NAMALWA (cell line): Measurements from ENCODE around the gene STOX2.

Source experiments
- DNase-seq: peaks from one replicate; pipeline ENCODE4 v3.0.0-alpha.2; 2015; ENCODE audit warnings: low spot score

The STOX2 gene

GRCh38 chr4:183986971-183987946 lies 82.2 kb downstream of the STOX2 start:
- DNase-seq = no peak

DNA sequence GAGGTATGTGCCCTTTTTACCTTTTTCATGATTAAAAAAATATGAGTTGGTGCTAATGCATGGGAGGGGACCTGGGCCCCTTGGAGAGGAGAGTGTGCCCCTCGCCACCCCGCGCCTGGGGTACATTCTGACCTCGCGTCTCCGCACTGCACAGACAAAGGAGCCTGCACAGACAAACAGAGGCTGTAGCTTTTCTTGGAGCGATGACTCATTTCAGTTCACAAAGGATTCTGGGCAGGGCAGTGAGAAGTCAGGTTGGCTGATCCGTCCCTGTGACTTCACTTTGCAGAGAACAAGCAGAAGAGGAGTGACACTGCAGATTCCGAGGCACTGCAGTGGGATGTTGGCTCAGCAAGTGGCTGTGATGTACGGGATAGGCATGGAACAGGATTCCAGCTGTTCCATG lies 82.9 kb downstream of the STOX2 start:
- DNase-seq = no peak

GRCh38 chr4:183988874-183989273 lies 83.8 kb downstream of the STOX2 start:
- no peak for DNase-seq

DNA sequence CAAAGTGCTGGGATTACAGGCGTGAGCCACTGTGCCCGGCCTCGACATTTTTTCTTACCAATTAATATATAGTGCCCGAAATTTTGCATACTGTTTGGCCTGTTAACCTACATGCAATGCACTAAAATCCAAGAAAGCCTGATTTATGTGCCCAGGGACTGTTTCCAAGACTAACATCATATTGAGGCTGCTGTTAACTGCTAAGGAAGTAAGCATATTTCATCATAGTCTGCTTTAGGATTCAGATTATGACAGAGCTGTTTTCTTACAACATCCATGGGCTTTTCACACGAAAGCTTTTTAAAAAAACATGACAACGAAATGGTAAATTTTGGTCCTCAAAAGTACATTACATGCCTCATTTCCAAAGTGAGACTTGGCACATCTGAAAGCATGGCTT lies 84.4 kb downstream of the STOX2 start:
- no peak for DNase-seq

DNA sequence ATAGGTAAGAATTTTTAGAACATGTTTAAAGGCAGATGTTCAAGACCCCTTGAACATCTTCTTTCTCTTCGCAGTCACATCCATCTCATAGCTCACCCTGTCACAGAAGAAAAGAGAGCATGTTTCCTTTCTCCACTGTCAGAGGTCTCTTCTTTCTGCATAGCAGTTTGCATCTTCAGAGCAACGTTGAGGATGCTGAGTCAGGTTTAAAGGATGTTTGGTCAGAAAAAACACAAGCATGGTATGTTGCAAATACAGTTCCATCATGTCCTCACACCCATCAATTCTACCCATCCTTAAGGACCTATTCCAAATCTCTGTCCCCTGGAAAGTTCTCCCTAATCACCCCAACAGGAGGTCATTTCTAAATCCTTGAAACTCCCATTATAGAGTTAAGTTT lies 84.8 kb downstream of the STOX2 start:
- no peak for DNase-seq

- DNase-seq = no peak
These were observed 88.6 kb downstream of the STOX2 start for GRCh38 chr4:183993676-183994075.

DNA sequence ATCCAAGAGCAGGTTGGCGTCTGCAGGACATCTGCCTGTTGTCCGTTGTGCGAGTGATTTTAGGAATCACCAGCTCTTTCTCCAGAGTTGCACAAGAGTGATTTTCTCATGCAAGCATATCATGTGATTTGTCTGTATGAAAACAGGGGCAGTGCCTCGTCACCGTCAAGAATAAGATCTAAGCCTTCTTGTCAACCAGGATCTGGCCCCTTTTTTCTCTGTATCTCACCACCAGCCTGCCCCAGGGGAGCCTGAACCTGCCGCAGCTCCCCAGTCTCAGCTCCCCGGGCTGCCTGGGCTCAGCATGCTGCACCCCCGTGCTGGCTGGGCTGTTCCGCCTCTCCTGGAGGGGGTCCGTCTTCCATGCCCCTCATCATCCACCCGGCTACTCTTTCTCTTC lies 90.5 kb downstream of the STOX2 start:
- DNase-seq = no peak

DNA sequence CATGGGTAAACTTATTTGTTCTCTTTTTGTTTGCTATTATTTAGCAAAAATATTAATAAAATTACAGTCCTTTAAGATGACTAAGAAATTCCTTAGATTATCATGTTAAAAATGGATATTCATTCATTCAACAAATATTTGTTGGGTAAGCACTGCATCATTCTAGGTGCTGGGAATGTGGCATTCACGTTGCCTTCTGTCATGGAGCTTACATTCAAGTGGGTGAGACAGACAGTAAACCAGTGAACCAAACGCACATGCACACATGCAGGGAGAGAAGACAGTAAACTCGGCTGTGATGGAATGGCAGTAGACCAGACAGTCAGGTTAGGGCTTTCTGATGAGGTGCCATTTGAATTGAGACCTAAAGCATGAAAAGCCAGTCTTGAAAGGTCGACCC lies 91.8 kb downstream of the STOX2 start:
- no peak for DNase-seq

DNA sequence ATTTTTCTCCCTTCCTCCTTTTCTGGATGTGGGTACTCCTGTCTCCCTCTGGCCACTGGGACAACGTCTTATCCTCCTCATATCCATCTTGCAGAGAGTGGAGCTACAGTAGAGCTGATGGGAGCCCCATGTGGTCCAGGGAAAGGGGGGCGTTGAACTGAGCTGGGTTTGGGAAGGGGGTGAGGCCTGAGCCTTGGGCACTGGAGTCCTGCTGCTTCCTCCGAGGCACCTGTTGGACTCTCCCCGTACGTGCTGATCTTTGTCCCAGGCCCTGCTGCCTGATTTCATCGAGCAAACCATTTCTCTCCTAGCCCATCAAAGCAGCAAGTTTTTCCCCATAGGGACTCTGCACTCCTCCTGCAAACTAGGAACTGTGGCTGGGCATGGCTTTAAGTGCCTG lies 94.3 kb downstream of the STOX2 start:
- no peak for DNase-seq

DNA sequence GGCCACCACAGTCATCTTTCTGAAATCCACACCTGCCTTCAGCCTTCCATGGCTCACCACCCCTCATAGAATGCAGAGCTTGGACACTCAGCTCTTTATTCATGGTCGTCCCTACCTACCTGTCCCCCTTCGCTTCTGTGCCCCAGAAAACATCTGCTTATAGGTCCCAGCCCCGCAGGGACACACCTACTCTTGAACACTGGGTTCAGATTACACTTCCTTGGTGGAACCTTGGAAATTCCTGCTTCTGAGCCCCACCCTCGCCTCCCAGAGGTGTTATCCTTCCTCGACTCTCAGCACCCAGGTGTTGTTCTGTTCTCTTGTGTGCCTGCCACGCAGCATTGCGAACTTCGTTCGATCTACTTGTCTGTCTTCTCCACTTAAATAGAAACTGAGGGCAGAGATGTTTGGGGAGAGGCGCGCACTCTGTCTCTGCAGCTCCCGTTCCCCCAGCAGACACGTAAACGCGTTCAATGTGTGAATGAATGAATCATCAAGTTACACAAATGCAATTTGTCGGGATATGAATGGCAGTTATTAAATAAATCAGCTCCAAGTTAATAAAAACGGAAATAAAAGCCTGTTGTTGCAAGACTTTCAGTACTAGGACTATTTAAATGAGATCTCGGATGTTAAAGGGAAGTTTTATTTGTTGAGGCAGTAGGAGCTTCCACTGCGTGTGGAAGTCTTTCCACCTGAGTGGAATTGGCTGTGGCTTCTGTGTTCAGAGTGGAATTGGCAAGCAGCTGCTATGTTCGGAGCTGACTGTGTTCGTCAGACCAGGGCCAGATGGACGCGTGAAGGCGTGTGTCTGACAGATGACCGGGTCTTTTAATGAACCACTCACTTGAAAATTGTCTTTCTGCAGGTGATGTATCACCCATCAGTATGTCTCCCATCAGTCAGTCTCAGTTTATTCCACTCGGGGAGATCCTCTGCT lies 95.6 kb downstream of the STOX2 start:
- DNase-seq = no peak

DNA sequence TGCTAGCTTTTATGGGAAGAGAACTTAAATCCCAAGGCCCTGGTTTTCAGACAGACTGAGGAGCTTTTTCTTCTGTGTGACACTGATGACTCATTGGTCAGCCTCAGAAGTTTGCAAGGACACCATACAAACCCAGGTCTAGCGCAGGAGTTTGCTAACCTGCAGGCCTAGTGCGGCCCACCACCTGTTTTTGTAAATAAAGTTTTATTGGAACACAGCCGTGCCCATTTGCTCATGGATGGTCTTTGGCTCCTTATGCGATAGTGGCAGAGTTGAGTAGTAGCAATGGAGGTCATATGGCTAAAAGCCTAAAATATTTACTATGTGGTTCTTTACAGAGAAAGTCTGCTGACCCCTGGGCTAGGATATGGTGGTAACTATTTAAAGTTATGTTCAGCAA lies 98.3 kb downstream of the STOX2 start:
- DNase-seq = no peak

DNA sequence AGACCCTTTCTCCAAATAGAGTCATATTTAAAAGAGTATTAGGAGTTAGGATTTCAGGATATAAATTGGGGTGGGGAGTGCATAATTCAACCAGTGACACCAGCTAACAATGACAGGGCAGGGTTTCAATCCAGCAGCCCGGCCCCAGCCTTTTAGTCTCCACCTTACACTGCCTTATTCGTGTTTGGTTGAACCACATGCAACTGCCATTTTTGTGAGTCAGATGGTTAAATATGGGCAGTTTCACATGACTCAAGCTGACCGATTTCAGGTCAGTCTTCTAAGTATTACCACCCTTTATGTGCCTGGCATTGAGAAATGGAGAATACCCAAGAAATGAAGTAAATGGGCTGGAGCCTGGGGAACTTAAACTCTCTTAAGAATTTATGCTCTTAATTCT lies 102.8 kb downstream of the STOX2 start:
- DNase-seq = no peak

DNA sequence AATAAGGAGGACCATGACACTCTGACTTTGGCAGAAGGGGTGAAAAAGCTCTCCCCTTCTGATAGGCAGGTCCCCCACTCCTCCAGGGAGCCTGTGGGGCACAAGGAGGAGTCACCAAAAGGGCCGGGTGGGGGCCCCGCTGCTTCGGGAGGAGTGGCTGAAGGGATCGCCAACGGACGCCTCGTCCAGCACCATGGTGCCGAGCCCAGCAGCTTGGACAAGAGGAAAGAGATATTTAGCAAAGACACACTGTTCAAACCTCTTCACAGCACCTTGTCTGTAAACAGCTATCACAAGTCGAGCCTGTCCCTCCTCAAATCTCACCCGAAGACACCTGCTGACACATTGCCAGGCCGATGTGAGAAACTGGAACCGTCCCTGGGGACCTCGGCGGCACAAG lies 105.6 kb downstream of the STOX2 start:
- no peak for DNase-seq

GRCh38 chr4:184011826-184012380 lies 106.8 kb downstream of the STOX2 start:
- DNase-seq = no peak

- DNase-seq = no peak
These were observed 107.8 kb downstream of the STOX2 start for GRCh38 chr4:184012937-184013336.

DNA sequence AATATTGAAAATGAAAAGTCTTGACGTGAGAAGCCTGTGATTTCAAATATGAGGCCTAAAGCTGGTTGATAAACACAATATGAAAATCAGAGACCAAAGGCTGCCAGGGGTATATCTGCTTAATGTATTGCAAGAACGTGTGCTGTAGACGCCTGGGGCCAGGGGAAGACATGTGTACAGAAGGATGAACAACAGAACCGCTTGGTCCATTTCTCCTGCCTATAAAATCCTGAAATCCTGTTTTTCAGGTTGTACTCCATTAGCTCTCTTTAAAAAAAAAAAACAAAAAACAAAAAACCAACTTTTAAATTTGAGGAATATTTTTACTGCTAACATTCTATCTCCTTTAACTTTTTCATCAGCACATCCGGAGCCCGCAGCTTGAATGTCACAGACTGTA lies 109.2 kb downstream of the STOX2 start:
- DNase-seq = no peak

DNA sequence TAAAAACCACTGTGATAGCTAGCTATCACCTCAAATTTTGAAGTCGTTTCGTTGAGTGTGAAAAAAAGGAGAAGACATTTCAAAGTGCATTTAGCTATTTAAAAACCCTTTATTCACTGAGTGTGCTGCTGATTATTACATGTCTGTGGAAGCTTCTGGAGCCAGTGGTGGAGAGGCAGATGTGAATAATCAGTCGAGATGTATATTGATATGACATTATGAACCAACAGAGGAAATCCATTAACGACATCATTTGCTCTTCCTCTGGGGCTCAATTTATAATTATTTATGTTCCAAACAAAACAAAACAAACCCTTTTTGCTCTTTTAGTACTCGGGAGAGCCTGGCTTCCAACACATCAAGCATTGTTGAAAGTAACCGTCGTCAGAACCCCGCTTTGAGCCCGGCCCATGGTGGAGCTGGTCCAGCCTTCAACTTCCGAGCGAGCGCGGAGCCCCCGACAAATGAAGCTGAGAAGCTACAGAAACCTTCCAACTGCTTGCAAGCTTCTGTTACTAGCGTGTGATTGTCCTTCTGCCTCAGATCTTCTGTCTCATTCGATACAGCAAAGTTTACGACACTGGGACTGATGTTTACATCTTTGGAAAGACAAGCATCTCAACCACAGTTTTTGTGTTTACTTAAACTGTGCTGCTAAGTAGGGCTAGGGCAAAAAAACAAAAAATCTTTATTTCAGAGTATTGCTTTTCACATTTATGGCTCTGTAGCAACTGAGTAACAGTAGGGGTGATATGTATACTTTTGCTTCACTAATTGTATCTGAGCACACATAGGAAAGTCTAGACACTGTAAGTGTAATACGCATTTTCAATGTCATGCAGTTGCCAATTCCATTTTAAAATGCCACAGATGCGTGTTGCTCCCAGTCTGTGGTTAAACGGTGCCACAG lies 111.9 kb downstream of the STOX2 start:
- no peak for DNase-seq

GRCh38 chr4:184019076-184019475 lies 114.0 kb downstream of the STOX2 start:
- no peak for DNase-seq

DNA sequence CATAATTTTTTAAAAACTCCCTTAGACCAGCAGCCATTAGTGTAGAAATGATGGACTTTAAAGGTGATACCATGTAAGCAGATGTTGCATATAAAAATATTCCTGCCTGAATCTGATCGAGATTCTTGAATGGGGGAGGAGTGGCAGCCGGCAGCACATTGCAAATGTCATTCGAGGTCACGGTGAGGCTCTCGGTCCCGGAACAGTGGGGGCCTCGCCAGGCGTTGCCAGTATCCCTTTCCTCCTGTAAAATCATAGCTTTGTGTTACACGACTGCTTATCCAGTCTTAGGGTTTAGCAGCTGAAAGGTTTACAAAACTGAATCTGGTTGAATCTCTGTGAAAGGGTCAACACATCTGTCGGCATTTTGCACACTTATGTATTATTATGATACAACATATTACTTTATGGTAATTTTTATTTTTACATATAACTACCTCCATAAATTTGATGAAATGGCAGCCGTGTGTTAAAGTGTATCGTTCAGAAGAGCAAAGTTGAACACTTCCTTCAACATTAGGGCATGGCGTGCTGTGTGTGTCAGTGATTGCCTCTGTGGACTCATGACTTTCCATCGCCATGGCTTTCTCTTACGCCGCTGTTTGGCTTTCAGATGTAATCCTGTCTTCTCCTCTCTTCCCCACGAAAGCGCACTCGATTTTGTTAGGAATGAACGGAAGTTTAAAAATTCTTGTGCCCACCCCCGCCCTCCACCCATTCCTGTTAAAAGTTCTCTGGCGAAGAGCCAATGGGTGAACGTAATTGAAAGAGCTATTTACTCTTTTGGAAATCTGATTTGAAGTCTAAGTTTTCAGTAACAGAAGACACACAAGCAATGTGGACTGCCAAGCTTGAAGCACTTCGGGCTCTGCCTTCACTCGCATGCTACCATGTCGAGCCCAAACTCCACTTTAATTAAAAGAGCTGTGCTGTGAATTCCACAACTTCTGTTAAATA lies 114.8 kb downstream of the STOX2 start:
- DNase-seq = no peak

DNA sequence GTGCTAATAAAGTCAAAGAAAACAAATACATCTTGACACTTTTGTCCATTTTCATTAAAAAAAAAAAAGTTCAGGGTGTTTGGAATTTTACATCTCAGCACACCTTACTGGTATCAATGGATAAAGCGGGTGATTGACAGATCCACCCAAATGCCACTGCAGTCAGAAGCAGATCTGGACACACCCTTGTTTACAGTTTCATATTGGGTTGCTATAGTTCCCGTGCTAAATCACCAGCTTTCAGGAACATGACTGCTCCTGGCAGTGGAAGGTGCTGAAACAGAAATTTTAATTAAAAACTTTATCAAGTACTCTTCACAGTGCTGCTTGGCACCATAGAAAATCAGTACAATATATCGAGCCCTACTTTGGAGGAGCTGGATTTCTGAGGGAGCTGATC lies 116.3 kb downstream of the STOX2 start:
- no peak for DNase-seq
